Panc1 (cell line): ENCODE measurements around the gene PDIK1L. TPM values are rescaled to one million over a fixed set of nuclear protein-coding genes. Genes with fewer than 3 reads are reported as not detected.
A peak's percentile ranks its signal among the peaks of the same experiment; 100 is the strongest.

Experiments used
- ATAC-seq: fragments of 200-7000 bp; cut with Tn5 transposase; 2 replicates; pipeline ENCODE4 v1.9.1; 2020; ENCODE audit warnings: mild to moderate bottlenecking, moderate library complexity
- BruUV-seq: library from RNA; stranded (reverse); fragments of 400-500 nt; replicated peaks from 2 replicates; lab custom pipeline; 2021; lab: Mats Ljungman, UMichigan
- CTCF ChIA-PET: fragments of 300-600 bp; sonication (Branson Sonifier 250); formaldehyde crosslinking; loops from one replicate; lab custom pipeline; 2022; ENCODE audit warnings: antibody characterized with exemption; lab: Charles Lee
- POLR2A ChIA-PET: fragments of 300-600 bp; sonication (Branson Sonifier 250); formaldehyde crosslinking; loops from one replicate; lab custom pipeline; 2022; ENCODE audit warnings: antibody characterized with exemption; lab: Charles Lee
- DNase-seq: peaks from one replicate; pipeline ENCODE4 v3.0.0-alpha.2; 2010; ENCODE audit warnings: low read depth, low spot score
- H3K27ac ChIP-seq: 2 replicates; pipeline ENCODE4 v1.5.1; 2011; ENCODE audit warnings: mild to moderate bottlenecking, low read length, inconsistent platforms
- H3K27me3 ChIP-seq: fragments of 200-500 bp; sonication (Bioruptor generic); 2 replicates; pipeline ENCODE4 v1.6.0; 2014; ENCODE audit warnings: low read length, inconsistent platforms; ENCODE audit not compliant: control insufficient read depth, insufficient read depth
- H3K36me3 ChIP-seq: fragments of 200-500 bp; sonication (Bioruptor generic); 2 replicates; pipeline ENCODE4 v1.5.1; 2014; ENCODE audit warnings: inconsistent platforms, mild to moderate bottlenecking, low read length, moderate library complexity; ENCODE audit not compliant: control insufficient read depth, insufficient read depth
- H3K4me1 ChIP-seq: 2 replicates; pipeline ENCODE4 v1.5.1; 2011; ENCODE audit warnings: inconsistent platforms, mild to moderate bottlenecking, low read length, moderate library complexity; ENCODE audit not compliant: control insufficient read depth, insufficient read depth
- H3K4me3 ChIP-seq, 2 experiments: 2 replicates each; pipeline ENCODE4 v1.5.1; 2011 to 2012; ENCODE audit warnings: low read depth in 2 of 2, low read length in 2 of 2, mild to moderate bottlenecking in 2 of 2, inconsistent platforms in 1 of 2, moderate library complexity in 1 of 2
- H3K9me3 ChIP-seq: fragments of 200-500 bp; sonication (Bioruptor generic); 2 replicates; pipeline ENCODE4 v1.5.1; 2014; ENCODE audit warnings: low read depth, mild to moderate bottlenecking, inconsistent platforms, low read length, moderate library complexity; ENCODE audit not compliant: control insufficient read depth, insufficient read depth
- POLR2AphosphoS5 ChIP-seq: IDR thresholded peaks from 2 replicates; pipeline ENCODE4 v1.6.1; 2012; ENCODE audit warnings: mild to moderate bottlenecking, low read depth, low read length, moderate library complexity
- REST ChIP-seq, 2 experiments: IDR thresholded peaks; 2 replicates each; pipeline ENCODE4 v1.6.1; 2011 to 2012; ENCODE audit warnings: low read depth in 2 of 2, control low read depth in 1 of 2, low read length in 1 of 2, mild to moderate bottlenecking in 1 of 2, moderate library complexity in 1 of 2; ENCODE audit not compliant: insufficient read depth in 1 of 2
- SIN3A ChIP-seq: IDR thresholded peaks from 2 replicates; pipeline ENCODE4 v1.6.1; 2012; ENCODE audit warnings: low read depth, mild to moderate bottlenecking, low read length, moderate library complexity, borderline replicate concordance; ENCODE audit not compliant: insufficient read depth
- TCF7L2 ChIP-seq: IDR thresholded peaks from 2 replicates; pipeline ENCODE4 v1.6.1; 2011; ENCODE audit warnings: mild to moderate bottlenecking, low read depth, low read length, inconsistent platforms
- in situ Hi-C: cut with HindIII; loops from 2 replicates; pipeline ENCODE4 v1.10.0; 2016; ENCODE audit warnings: low sequenced_read_pairs, low pct_unique_long_range_greater_than_20kb
- intact Hi-C: fragments of 100-400 bp; cut with micrococcal nuclease; formaldehyde crosslinking; loops from one replicate; pipeline ENCODE4 v1.10.0; 2022; ENCODE audit not compliant: unreplicated experiment
- total RNA-seq: library from RNA; stranded (reverse); gene quantifications from one replicate; pipeline ENCODE4 v1.2.1, GENCODE V29; 2021; ENCODE audit not compliant: unreplicated experiment
- TF ChIP-seq, protein P1 (sequence below): fragments of 450-650 bp; IDR thresholded peaks from 2 replicates; pipeline ENCODE4 v1.5.1; 2017; ENCODE audit warnings: mild to moderate bottlenecking

PDIK1L gene
- total RNA-seq, 1 experiment from 2014 or later = 8.0 TPM

DNA sequence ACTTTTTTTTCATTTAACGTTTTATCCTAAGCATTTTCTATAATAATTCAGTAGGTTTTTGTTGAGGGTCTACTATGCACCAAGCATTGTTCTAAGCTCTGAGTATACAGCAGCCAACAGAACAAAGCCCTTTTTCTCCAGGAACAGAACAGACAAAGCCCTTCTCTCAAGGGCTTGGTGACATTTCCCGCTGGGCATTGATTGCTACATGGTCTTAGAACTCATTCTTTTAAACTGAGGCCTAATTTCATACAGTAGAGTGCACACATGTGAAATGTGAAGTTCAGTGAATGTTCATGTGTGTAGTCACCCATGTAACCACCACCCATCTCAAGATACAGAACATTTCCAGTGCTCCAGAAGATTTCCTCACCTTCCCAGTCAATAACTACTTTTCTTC is 15.2 kb upstream of the PDIK1L start:
- in situ Hi-C loops = no loop called here
- ATAC-seq = no peak

DNA sequence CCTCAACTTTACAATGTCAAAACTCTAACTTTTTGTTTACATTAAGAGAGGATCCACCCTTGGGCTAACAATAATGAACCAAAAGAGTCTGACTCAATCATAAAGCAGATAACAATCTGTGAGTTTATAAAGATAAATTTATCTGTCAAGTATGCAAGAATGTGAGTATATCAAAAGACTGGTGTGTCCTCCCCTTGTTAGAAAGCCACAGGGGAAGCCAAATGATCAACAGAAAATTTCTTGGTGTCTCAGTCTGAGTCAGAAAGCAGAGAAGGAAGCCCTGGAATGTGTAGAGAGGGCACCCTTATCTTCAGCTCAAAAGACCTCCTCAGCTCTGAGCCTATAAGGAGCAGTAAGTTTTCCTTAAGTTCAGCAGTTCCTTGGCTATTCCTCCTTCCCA is 13.9 kb upstream of the PDIK1L start:
- TF ChIP-seq REST (IDR thresholded peaks at IDR 0.05; ENCODE audit: insufficient read depth in 1 of 2, low read depth in 2 of 2, low read length in 1 of 2) (no peak), POLR2AphosphoS5 (no peak), SIN3A (no peak), TCF7L2 (no peak)
- TF ChIP-seq, protein P1, sequence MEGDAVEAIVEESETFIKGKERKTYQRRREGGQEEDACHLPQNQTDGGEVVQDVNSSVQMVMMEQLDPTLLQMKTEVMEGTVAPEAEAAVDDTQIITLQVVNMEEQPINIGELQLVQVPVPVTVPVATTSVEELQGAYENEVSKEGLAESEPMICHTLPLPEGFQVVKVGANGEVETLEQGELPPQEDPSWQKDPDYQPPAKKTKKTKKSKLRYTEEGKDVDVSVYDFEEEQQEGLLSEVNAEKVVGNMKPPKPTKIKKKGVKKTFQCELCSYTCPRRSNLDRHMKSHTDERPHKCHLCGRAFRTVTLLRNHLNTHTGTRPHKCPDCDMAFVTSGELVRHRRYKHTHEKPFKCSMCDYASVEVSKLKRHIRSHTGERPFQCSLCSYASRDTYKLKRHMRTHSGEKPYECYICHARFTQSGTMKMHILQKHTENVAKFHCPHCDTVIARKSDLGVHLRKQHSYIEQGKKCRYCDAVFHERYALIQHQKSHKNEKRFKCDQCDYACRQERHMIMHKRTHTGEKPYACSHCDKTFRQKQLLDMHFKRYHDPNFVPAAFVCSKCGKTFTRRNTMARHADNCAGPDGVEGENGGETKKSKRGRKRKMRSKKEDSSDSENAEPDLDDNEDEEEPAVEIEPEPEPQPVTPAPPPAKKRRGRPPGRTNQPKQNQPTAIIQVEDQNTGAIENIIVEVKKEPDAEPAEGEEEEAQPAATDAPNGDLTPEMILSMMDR = no peak
- intact Hi-C loops = loop anchor here (10.0 kb wide), 1 partner anchor 63 kb away; no protein-coding TSS in a partner anchor
- POLR2A ChIA-PET = no interaction called here
- in situ Hi-C loops = no loop called here
- CTCF ChIA-PET = no interaction called here
- Histone ChIP-seq H3K27me3 (no peaks in the 10 kb centered on the region), H3K36me3 (no peaks in the 10 kb centered on the region), H3K4me3 (no peak overlapping the region), H3K4me1 (peaks cover 3% of the 10 kb centered on the region; the same call in 1 of the 2 replicates), H3K27ac (no peak overlapping the region), H3K9me3 (no peaks in the 10 kb centered on the region)
- no peak for DNase-seq
- no TSS peak for BruUV-seq
- peak; percentile 55 for ATAC-seq

More for the DNA sequence above, 15.2 kb upstream of the PDIK1L start:
- H3K27me3 ChIP-seq = 0 out of 2 replicates have a peak, but pooled peaks cover 2% of the 10 kb centered on the region
- H3K4me1 ChIP-seq = peaks cover 3% of the 10 kb centered on the region; the same call in 1 of the 2 replicates
- CTCF ChIA-PET = no interaction called here
- no peak overlapping the region for H3K4me3 ChIP-seq
- H3K27ac ChIP-seq = no peak overlapping the region
- intact Hi-C loops = loop anchor here (10.0 kb wide), 1 partner anchor 62 kb away; no protein-coding TSS in a partner anchor
- no peaks in the 10 kb centered on the region for H3K36me3 ChIP-seq
- no TSS peak for BruUV-seq
- POLR2A ChIA-PET = no interaction called here
- H3K9me3 ChIP-seq = no peaks in the 10 kb centered on the region
- no peak for DNase-seq
- TF ChIP-seq, protein P1 = no peak
- TF ChIP-seq POLR2AphosphoS5 (no peak), REST (IDR thresholded peaks at IDR 0.05; ENCODE audit: insufficient read depth in 1 of 2, low read depth in 2 of 2, low read length in 1 of 2) (no peak), SIN3A (no peak), TCF7L2 (no peak)
